ENCODE results near the gene LRRC45. TPM values are rescaled to one million over a fixed set of nuclear protein-coding genes. Genes with fewer than 3 reads are reported as not detected.

LRRC45 gene
- total RNA-seq, 2 experiments from 2014 or later, result 41.2 to 52.0 TPM

GRCh38 chr17:82050761-82051641 is 27.9 kb downstream of the LRRC45 start:
- H3K36me3 ChIP-seq (ENCODE audit: insufficient read depth, low read length), result peaks cover 28% of the 10 kb centered on the region
- peaks cover 21% of the 10 kb centered on the region for H3K4me1 ChIP-seq (ENCODE audit: insufficient read depth, low read length, poor library complexity, severe bottlenecking)
- no peak for TF ChIP-seq CTCF (conservative IDR thresholded peaks at IDR 0.05; ENCODE audit: low read length)
- TF ChIP-seq EZH2phosphoT487 (IDR thresholded peaks at IDR 0.05; ENCODE audit: borderline replicate concordance, low read depth, low read length), result no peak
- H3K9me2 ChIP-seq (ENCODE audit: insufficient read depth, low read length), result no peaks in the 10 kb centered on the region
- H4K20me1 ChIP-seq (ENCODE audit: insufficient read depth, low read length), result no peaks in the 10 kb centered on the region
- BruUV-seq (replicated peaks), result no TSS peak
- H3K79me2 ChIP-seq (ENCODE audit: insufficient read depth, low read depth, low read length), result peaks cover 8% of the 10 kb centered on the region; the same call in 1 of the 2 replicates
- ChIA-PET CTCF (ENCODE audit: unreplicated experiment) (no interaction called here), POLR2A (interaction anchor here (1.0 kb wide), 1 partner anchor 13 kb away, joined by 4 read pairs; the partner anchor contains the start of gene DCXR)
- H3K9me3 ChIP-seq (ENCODE audit: low read length), result no peaks in the 10 kb centered on the region
- H2AFZ ChIP-seq (ENCODE audit: low read length), result peak overlapping the region; percentile 10; the same call in 1 of the 2 replicates
- H3K4me2 ChIP-seq (ENCODE audit: low read length), result peak overlapping the region; percentile 89
- DNase-seq (ENCODE audit: low spot score), result peak; percentile 39
- H3K4me3 ChIP-seq (ENCODE audit: low read depth, low read length, poor library complexity, severe bottlenecking), result peak overlapping the region; percentile 75
- H3K27ac ChIP-seq (ENCODE audit: low read depth, low read length, poor library complexity, severe bottlenecking), result no peak overlapping the region
- intact Hi-C loops (cut with micrococcal nuclease; ENCODE audit: unreplicated experiment), result loop anchor here (1.0 kb wide), 1 partner anchor 14 kb away; the partner anchor contains the start of gene DCXR

GRCh38 chr17:82051776-82052637 is 28.9 kb downstream of the LRRC45 start, which contains the start of the genes GPS1 and RFNG:
GPS1 (plus strand) TSS chr17:82051898; CDS start chr17:82051932, 34 bp downstream.
RFNG (minus strand) TSS chr17:82051811; CDS start chr17:82051766, 45 bp downstream.
- Histone ChIP-seq H3K27ac (ENCODE audit: low read depth, low read length, poor library complexity, severe bottlenecking) (no peak within 1 kb of the TSS), H4K20me1 (ENCODE audit: insufficient read depth, low read length) (no peaks in the 10 kb centered on the region), H3K4me3 (ENCODE audit: low read depth, low read length, poor library complexity, severe bottlenecking) (peak within 1 kb of the TSS; percentile 75), H2AFZ (ENCODE audit: low read length) (peak within 1 kb of the TSS; percentile 10; the same call in 1 of the 2 replicates), H3K4me2 (ENCODE audit: low read length) (peak within 1 kb of the TSS; percentile 91), H3K36me3 (ENCODE audit: insufficient read depth, low read length) (peaks cover 38% of the 10 kb centered on the region), H3K9me2 (ENCODE audit: insufficient read depth, low read length) (no peaks in the 10 kb centered on the region), H3K4me1 (ENCODE audit: insufficient read depth, low read length, poor library complexity, severe bottlenecking) (peaks cover 21% of the 10 kb centered on the region), H3K79me2 (ENCODE audit: insufficient read depth, low read depth, low read length) (peaks cover 8% of the 10 kb centered on the region; the same call in 1 of the 2 replicates), H3K9me3 (ENCODE audit: low read length) (no peaks in the 10 kb centered on the region)
- TF ChIP-seq EZH2phosphoT487 (IDR thresholded peaks at IDR 0.05; ENCODE audit: borderline replicate concordance, low read depth, low read length) (no peak), CTCF (conservative IDR thresholded peaks at IDR 0.05; ENCODE audit: low read length) (no peak)
- ChIA-PET CTCF (ENCODE audit: unreplicated experiment) (no interaction called here), POLR2A (interaction anchor here (1.0 kb wide), 1 partner anchor 14 kb away, joined by 4 read pairs; the partner anchor contains the start of gene DCXR)
- BruUV-seq (replicated peaks), result TSS peak; percentile 74
- DNase-seq (ENCODE audit: low spot score), result peak; percentile 87
- intact Hi-C loops (cut with micrococcal nuclease; ENCODE audit: unreplicated experiment), result loop anchor here (1.0 kb wide), 1 partner anchor 15 kb away; the partner anchor contains the start of gene DCXR
